GM12878 (cell line): ENCODE results near the gene ICE1. TPM values are rescaled to one million over a fixed set of nuclear protein-coding genes. Genes with fewer than 3 reads are reported as not detected.

Experiments
- ATAC-seq: fragments of 200-7000 bp; cut with Tn5 transposase; 3 replicates; pipeline ENCODE4 v1.9.1; 2020; ENCODE audit warnings: mild to moderate bottlenecking, moderate library complexity
- BruUV-seq: library from RNA; stranded (reverse); fragments of 400-500 nt; replicated peaks from 2 replicates; lab custom pipeline; 2021; lab: Mats Ljungman, UMichigan
- CTCF ChIA-PET: fragments of 300-600 bp; sonication (Branson Sonifier 250); formaldehyde crosslinking; extraction: SDS; loops from one replicate; lab custom pipeline; 2021; ENCODE audit warnings: inconsistent platforms; lab: Yijun Ruan, JAX
- POLR2A ChIA-PET: fragments of 350-600 bp; formaldehyde crosslinking; extraction: SDS; loops from one replicate; lab custom pipeline; 2021; ENCODE audit warnings: inconsistent platforms; lab: Charles Lee
- RAD21 ChIA-PET: fragments of 300-600 bp; sonication (Branson Sonifier 250); formaldehyde crosslinking; loops from one replicate; lab custom pipeline; 2023; ENCODE audit warnings: antibody characterized with exemption; ENCODE audit not compliant: unreplicated experiment; lab: Charles Lee
- SMC1A ChIA-PET: fragments of 300-600 bp; sonication (Branson Sonifier 250); formaldehyde crosslinking; loops from one replicate; lab custom pipeline; 2023; ENCODE audit not compliant: unreplicated experiment, uncharacterized antibody; lab: Charles Lee
- DNase-seq: peaks from one replicate; pipeline ENCODE4 v3.0.0-alpha.2; 2011; ENCODE audit warnings: low read depth, low spot score
- FAIRE-seq: peaks from 3 replicates; lab custom pipeline; 2011; peaks lifted over from hg19 to GRCh38; lab: Jason Lieb, UNC
- H2AFZ ChIP-seq: 2 replicates; pipeline ENCODE4 v1.6.0; 2011; ENCODE audit warnings: low read depth, low read length, control low read depth; ENCODE audit not compliant: control insufficient read depth
- H3K27ac ChIP-seq: 2 replicates; pipeline ENCODE4 v1.5.1; 2011; ENCODE audit warnings: control low read depth; ENCODE audit not compliant: control insufficient read depth, insufficient read depth
- H3K27me3 ChIP-seq, 2 experiments: replicated peaks in 1 of 2; 2 replicates each; pipeline versions ENCODE4 v1.6.0 to v1.6.1; 2011; ENCODE audit warnings: low read length in 1 of 2; ENCODE audit not compliant: control insufficient read depth in 2 of 2, insufficient read depth in 2 of 2
- H3K36me3 ChIP-seq, 2 experiments: 2 replicates each; pipeline ENCODE4 v1.5.1; 2011; ENCODE audit warnings: low read length in 1 of 2; ENCODE audit not compliant: control insufficient read depth in 2 of 2, insufficient read depth in 2 of 2
- H3K4me1 ChIP-seq: 2 replicates; pipeline ENCODE4 v1.6.1; 2011; ENCODE audit warnings: mild to moderate bottlenecking, low read length, moderate library complexity, mixed read lengths; ENCODE audit not compliant: control insufficient read depth, insufficient read depth
- H3K4me2 ChIP-seq: 2 replicates; pipeline ENCODE4 v1.6.0; 2011; ENCODE audit warnings: control low read depth; ENCODE audit not compliant: control insufficient read depth, insufficient read depth
- H3K4me3 ChIP-seq: fragments of 200-600 bp; sonication (generic); 2 replicates; pipeline ENCODE4 v1.5.1; 2016
- H3K79me2 ChIP-seq: 2 replicates; pipeline ENCODE4 v1.6.0; 2011; ENCODE audit warnings: low read length; ENCODE audit not compliant: control insufficient read depth, insufficient read depth
- H3K9ac ChIP-seq: 2 replicates; pipeline ENCODE4 v1.8.0; 2011; ENCODE audit warnings: low read length, control low read depth, mixed read lengths; ENCODE audit not compliant: control insufficient read depth, insufficient read depth
- H3K9me3 ChIP-seq: replicated peaks from 3 replicates; pipeline ENCODE4 v1.5.1; 2011; ENCODE audit warnings: mild to moderate bottlenecking, low read length; ENCODE audit not compliant: control insufficient read depth, insufficient read depth
- H4K20me1 ChIP-seq: 2 replicates; pipeline ENCODE4 v1.6.0; 2011; ENCODE audit not compliant: control insufficient read depth, insufficient read depth
- CHD4 ChIP-seq: fragments of 200-600 bp; sonication (generic); IDR thresholded peaks from 2 replicates; pipeline ENCODE4 v1.6.1; 2016; ENCODE audit warnings: mild to moderate bottlenecking
- CREB1 ChIP-seq: IDR thresholded peaks from 2 replicates; pipeline ENCODE4 v1.6.1; 2012; ENCODE audit warnings: low read depth, mild to moderate bottlenecking, inconsistent platforms
- EED ChIP-seq: sonication (generic); IDR thresholded peaks from 2 replicates; pipeline ENCODE4 v1.6.1; 2016; ENCODE audit warnings: antibody characterized with exemption, low read depth
- ESRRA ChIP-seq: IDR thresholded peaks from 2 replicates; pipeline ENCODE4 v1.6.1; 2012; ENCODE audit warnings: mild to moderate bottlenecking, low read length, improper control_type of control experiment
- GABPA ChIP-seq: IDR thresholded peaks from 2 replicates; pipeline ENCODE4 v1.6.1; 2014; ENCODE audit warnings: antibody characterized with exemption, low read depth, mild to moderate bottlenecking, inconsistent platforms
- HDGF ChIP-seq: fragments of 450-650 bp; IDR thresholded peaks from 2 replicates; pipeline ENCODE4 v1.6.1; 2016; ENCODE audit warnings: antibody characterized with exemption
- MEF2A ChIP-seq: IDR thresholded peaks from 2 replicates; pipeline ENCODE4 v1.6.1; 2011; ENCODE audit warnings: low read depth, mild to moderate bottlenecking, low read length, moderate library complexity; ENCODE audit not compliant: insufficient read depth
- PML ChIP-seq: IDR thresholded peaks from 2 replicates; pipeline ENCODE4 v1.6.1; 2012; ENCODE audit warnings: low read length, inconsistent platforms
- RAD21 ChIP-seq: IDR thresholded peaks from 2 replicates; pipeline ENCODE4 v1.6.1; 2011; ENCODE audit warnings: mild to moderate bottlenecking, low read depth, low read length, moderate library complexity; ENCODE audit not compliant: insufficient read depth
- TCF7 ChIP-seq: IDR thresholded peaks from 2 replicates; pipeline ENCODE4 v1.6.1; 2014; ENCODE audit warnings: antibody characterized with exemption, borderline replicate concordance
- WRNIP1 ChIP-seq: IDR thresholded peaks from 2 replicates; pipeline ENCODE4 v1.6.1; 2011; ENCODE audit warnings: low read depth, low read length, improper control_type of control experiment, borderline replicate concordance
- ZNF592 ChIP-seq: fragments of 450-650 bp; IDR thresholded peaks from 2 replicates; pipeline ENCODE4 v1.6.1; 2017; ENCODE audit warnings: mild to moderate bottlenecking, moderate library complexity
- WGBS: methylation state at CpG from one replicate; pipeline ENCODE4 v1.1.6; 2016; ENCODE audit warnings: low lambda C conversion rate; ENCODE audit not compliant: insufficient replicate concordance, insufficient coverage; ENCODE audit errors: missing lambda C conversion rate; 5-methylcytosine and 5-hydroxymethylcytosine counted together
- in situ Hi-C: fragments of 300-500 bp; cut with MboI; formaldehyde crosslinking; loops from 9 replicates; pipeline ENCODE4 v1.14.3; 2018; ENCODE audit warnings: mixed read lengths
- intact Hi-C: fragments of 100-400 bp; cut with micrococcal nuclease; formaldehyde crosslinking; loops from one replicate; pipeline ENCODE4 v1.14.2; 2022; ENCODE audit not compliant: unreplicated experiment
- polyA plus RNA-seq, 11 experiments: library from polyadenylated mRNA; depleted of rRNA in 4 of 11; unstranded in 6 of 11; stranded (reverse) in 5 of 11; fragments of >200 nt; fragmentation: Nextera tagmentation in 4 of 11; fragmentation: Illumina TruSeq in 1 of 11; extraction: Ambion mirVana in 4 of 11; extraction: Trizol in 1 of 11; gene quantifications; 1 replicate in 1 of 11; 2 replicates in 10 of 11; pipeline versions ENCODE4 v1.2.1 to v1.2.3, GENCODE V29; 2011 to 2016; ENCODE audit warnings: inconsistent platforms in 2 of 11, missing spikeins in 2 of 11, low read depth in 1 of 11
- total RNA-seq, 4 experiments: library from RNA; depleted of rRNA in 3 of 4; stranded (reverse); fragments of >200 nt in 3 of 4; fragmentation: Illumina TruSeq in 1 of 4; extraction: Trizol in 1 of 4; gene quantifications; 2 replicates each; pipeline versions ENCODE4 v1.2.1 to v1.2.3, GENCODE V29; 2013 to 2021
- TF ChIP-seq, protein P1 (sequence below): IDR thresholded peaks from 2 replicates; pipeline ENCODE4 v1.6.1; 2012; ENCODE audit warnings: mild to moderate bottlenecking, low read depth, low read length
- TF ChIP-seq, protein P2 (sequence below): fragments of 450-650 bp; IDR thresholded peaks from 2 replicates; pipeline ENCODE4 v1.6.1; 2017; ENCODE audit warnings: mild to moderate bottlenecking, moderate library complexity

Gene ICE1
- total and polyA plus RNA-seq, 10 of the 15 experiments (the other 5 are each of a cell fraction or from before 2014, with no cell fraction given): 3.8 to 31.4 (median 18.9) TPM

DNA sequence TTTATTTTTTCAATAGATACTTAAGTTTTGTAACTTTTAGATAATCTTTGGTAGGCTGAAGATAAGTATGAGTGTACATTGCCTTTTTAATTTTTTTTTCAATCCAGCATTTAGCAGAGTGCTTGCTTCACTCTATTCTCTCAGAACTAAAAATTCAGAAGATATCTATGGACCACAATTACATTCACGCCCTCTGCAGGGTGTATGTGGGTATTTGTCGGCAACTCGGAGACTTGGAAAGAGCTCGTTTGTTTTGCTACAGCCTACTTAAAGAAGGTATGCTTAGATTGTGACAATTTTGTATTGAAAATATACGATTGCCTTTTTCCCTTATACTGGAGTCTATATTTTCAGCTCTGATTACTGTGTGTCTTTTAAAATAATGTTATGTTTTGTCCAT lies 43.8 kb downstream of the ICE1 start:
- FAIRE-seq (no peak), ATAC-seq (no peak), DNase-seq (no peak)
- ChIA-PET SMC1A (interaction anchor here (0.9 to 1.8 kb wide), 2 partner anchors 9 to 15 kb away, joined by 3 to 6 read pairs; no protein-coding TSS in a partner anchor), POLR2A (no interaction called here), CTCF (interaction anchor here (0.8 to 1.1 kb wide), 5 partner anchors 12 to 192 kb away, joined by 3 read pairs; no protein-coding TSS in a partner anchor), RAD21 (no interaction called here)
- no peaks in the 10 kb centered on the region for H3K79me2 ChIP-seq
- H3K27ac ChIP-seq: no peak overlapping the region
- H3K9me3 ChIP-seq: no peaks in the 10 kb centered on the region
- intact Hi-C loops: no loop called here
- 98% methylated on average over 5 of the region's 5 CpGs for WGBS
- no peak overlapping the region for H3K4me2 ChIP-seq
- no peaks in the 10 kb centered on the region for H3K4me1 ChIP-seq
- in situ Hi-C loops: no loop called here
- no peaks in the 10 kb centered on the region for H4K20me1 ChIP-seq
- BruUV-seq: no TSS peak
- H2AFZ ChIP-seq: no peak overlapping the region
- H3K36me3 ChIP-seq: peaks cover 3 to 17% of the 10 kb centered on the region in 2 experiments
- H3K9ac ChIP-seq: no peak overlapping the region
- no peaks in the 10 kb centered on the region for H3K27me3 ChIP-seq
- no peak overlapping the region for H3K4me3 ChIP-seq
- TF ChIP-seq, protein P1, sequence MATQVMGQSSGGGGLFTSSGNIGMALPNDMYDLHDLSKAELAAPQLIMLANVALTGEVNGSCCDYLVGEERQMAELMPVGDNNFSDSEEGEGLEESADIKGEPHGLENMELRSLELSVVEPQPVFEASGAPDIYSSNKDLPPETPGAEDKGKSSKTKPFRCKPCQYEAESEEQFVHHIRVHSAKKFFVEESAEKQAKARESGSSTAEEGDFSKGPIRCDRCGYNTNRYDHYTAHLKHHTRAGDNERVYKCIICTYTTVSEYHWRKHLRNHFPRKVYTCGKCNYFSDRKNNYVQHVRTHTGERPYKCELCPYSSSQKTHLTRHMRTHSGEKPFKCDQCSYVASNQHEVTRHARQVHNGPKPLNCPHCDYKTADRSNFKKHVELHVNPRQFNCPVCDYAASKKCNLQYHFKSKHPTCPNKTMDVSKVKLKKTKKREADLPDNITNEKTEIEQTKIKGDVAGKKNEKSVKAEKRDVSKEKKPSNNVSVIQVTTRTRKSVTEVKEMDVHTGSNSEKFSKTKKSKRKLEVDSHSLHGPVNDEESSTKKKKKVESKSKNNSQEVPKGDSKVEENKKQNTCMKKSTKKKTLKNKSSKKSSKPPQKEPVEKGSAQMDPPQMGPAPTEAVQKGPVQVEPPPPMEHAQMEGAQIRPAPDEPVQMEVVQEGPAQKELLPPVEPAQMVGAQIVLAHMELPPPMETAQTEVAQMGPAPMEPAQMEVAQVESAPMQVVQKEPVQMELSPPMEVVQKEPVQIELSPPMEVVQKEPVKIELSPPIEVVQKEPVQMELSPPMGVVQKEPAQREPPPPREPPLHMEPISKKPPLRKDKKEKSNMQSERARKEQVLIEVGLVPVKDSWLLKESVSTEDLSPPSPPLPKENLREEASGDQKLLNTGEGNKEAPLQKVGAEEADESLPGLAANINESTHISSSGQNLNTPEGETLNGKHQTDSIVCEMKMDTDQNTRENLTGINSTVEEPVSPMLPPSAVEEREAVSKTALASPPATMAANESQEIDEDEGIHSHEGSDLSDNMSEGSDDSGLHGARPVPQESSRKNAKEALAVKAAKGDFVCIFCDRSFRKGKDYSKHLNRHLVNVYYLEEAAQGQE: no peak
- TF ChIP-seq, protein P2, sequence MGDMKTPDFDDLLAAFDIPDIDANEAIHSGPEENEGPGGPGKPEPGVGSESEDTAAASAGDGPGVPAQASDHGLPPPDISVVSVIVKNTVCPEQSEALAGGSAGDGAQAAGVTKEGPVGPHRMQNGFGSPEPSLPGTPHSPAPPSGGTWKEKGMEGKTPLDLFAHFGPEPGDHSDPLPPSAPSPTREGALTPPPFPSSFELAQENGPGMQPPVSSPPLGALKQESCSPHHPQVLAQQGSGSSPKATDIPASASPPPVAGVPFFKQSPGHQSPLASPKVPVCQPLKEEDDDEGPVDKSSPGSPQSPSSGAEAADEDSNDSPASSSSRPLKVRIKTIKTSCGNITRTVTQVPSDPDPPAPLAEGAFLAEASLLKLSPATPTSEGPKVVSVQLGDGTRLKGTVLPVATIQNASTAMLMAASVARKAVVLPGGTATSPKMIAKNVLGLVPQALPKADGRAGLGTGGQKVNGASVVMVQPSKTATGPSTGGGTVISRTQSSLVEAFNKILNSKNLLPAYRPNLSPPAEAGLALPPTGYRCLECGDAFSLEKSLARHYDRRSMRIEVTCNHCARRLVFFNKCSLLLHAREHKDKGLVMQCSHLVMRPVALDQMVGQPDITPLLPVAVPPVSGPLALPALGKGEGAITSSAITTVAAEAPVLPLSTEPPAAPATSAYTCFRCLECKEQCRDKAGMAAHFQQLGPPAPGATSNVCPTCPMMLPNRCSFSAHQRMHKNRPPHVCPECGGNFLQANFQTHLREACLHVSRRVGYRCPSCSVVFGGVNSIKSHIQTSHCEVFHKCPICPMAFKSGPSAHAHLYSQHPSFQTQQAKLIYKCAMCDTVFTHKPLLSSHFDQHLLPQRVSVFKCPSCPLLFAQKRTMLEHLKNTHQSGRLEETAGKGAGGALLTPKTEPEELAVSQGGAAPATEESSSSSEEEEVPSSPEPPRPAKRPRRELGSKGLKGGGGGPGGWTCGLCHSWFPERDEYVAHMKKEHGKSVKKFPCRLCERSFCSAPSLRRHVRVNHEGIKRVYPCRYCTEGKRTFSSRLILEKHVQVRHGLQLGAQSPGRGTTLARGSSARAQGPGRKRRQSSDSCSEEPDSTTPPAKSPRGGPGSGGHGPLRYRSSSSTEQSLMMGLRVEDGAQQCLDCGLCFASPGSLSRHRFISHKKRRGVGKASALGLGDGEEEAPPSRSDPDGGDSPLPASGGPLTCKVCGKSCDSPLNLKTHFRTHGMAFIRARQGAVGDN: no peak
- TF ChIP-seq CREB1 (no peak), GABPA (no peak), HDGF (no peak), ESRRA (no peak), RAD21 (no peak), MEF2A (no peak), EED (no peak), TCF7 (no peak), CHD4 (no peak), PML (no peak), ZNF592 (no peak), WRNIP1 (no peak)
